HG02759 (cell line): Measurements from ENCODE around the gene BHLHE23.
A peak's percentile ranks its signal among the peaks of the same experiment; 100 is the strongest.

Experiments
- ATAC-seq: cut with Tn5 transposase; IDR thresholded peaks from one replicate; pipeline ENCODE4 v1.9.1; 2021; ENCODE audit warnings: mild to moderate bottlenecking, moderate library complexity; ENCODE audit not compliant: unreplicated experiment

The BHLHE23 gene

DNA sequence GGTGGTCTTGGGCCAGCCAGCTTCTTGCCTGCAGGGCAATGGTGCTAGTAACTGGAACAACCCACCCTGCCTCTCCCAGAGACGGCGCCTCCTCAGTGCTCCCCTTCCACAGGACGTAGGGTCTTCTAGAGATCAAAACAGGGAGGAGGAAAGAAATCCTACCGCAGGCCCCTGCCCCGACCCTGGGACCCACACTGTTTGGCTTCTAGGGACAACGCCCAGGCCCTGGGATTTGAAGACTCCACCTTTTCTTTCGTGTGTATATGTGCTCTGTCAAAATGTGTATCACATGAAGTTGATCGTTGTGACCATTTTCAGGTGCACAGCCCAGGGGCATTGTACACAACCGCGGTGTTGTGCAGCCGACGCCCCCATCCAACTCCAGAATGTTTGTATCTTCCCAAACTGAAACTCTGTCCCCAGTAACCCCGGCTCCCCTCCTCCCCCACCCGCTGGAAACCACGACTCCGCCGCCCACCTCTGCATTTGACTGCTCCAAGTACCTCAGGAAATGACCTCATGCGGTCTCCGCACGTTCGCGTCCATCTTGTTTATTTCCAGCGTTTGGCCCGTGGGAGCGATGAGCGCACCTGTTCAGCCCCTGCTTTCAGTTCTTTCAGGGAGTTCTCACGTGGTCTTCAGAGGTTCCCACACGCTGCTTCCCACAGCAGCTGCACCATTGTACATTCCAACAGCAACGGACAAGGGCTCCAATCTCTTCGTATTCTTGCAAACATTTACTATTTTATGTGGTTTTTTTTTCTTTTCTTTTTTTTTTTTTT is 3.4 kb upstream of the BHLHE23 start:
- ATAC-seq, result peak; percentile 59

DNA sequence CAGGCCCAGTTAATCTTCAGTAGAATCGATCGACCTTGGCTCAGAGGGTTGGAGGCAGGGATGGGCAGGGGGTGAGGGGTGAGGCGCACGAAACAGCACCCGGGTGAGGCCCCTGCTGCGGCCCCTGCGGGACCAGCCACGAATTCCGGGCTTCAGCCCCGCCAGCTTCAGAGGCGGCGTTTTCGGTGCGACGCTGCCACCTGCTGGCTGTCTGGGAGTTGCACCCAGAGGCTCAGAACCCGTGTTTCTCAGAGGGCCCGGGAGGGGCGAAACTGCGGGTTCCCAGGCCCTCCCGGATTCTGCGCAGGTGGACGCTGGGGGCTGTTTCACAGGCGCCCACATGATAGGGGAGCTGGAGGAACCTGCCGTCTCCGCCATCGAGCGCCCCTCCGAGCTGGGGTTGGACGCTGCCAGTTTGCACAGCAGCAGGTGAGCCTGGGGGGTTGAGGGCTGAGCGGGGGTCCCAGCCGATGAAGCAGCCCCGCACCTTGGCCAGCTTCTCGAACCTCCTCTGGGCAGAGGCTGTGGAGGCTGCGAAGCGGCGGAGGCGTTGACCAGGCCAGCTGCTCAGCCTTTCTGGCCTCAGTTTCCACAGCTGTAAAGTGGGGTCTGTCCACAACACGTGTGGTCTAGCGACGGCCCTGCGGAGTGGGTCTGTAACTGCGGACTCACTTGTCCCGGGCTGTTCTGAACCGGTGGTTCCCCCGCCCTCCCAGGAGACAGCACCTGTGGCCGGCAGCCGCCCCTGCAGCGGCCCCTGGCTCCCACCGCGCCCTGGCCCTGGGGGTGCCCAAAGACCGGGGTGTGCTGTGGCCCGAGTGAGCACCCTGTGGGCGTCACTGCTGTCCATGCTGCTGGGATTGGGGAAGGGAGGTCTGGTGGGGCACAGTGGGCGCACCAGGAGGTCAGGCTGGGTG is 2.5 kb upstream of the BHLHE23 start:
- peak; percentile 49 for ATAC-seq

DNA sequence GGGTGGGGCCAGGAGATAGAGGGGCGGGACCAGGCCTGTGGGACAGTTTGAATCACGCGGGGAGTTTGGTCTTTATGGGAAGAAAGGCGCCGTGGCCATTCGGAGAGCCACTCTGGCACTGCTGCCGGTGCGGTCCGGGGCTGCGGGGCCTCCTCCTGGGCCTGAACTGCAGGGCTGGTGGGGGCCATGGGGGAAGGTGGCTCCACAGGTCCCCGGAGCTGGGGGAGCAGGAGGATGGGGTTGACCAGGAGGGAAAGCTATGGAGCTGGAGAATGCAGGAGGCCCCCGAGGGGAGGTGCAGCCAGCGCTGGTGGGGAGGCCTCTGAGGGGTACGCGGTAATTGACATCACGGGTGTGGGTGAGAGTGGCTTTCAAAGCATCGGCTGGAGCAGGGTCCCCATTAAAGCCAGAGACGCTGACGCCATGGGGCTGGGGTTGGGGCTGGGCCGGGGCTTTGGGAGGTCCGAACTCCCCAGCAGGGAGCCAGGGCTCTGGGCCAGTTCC is 1.8 kb upstream of the BHLHE23 start:
- ATAC-seq, result no peak

DNA sequence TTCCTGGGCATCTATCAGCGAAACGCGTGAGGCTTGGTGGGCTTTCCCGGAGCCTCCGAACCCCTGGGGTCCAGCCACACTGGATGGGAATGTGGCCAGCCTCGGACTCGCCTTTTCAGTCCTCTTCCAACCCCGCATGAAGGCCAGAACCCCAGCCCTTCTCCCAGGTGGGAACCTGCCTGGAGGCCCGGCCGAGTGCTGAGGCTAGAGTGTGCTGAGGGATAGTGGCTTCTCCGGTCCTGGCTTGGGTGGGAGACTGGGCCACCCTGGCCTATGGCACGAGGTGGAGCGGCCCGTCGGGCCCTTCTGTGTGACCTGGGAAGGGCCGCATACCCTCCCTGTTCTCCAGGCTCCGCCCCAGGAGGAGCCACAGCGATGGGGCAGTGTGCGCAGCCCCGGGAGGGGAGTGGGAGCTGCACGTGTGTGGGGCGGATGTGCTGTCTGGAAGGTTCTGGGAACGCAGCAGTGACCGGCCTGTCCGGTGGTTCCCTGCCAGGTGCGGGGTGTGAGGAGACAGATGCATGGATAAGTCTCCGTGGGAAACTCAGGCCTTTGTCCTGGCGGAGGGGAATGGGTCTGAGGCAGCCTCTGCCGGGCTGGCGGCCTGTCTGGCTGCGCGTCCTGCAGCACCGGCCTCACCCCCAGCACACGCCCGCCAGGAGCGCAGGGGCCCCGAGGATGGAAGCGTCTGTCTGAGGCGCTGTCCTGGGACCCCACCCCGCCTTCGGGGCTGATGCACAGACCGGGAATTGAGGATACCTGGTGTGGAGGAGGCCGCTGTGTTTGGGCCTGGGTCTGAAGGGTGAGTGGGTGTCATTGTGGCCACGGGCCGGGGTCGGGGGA is 1.1 kb upstream of the BHLHE23 start:
- no peak for ATAC-seq

DNA sequence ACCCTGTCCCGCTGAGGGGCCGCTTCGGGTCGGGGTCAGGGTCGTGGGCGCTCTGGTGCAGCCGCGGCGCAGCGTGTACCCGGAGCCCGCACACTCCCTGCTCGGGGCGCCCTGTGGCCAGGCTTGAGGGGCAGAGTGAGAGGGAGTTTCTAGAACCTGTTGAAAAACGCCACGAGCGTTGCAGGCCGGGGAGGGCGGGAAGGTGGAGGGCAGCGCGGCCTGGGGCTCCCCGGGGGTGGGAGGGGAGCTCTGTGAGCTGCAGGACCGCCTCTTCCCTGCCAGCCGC is 539 bp upstream of the BHLHE23 start:
- ATAC-seq, result no peak

DNA sequence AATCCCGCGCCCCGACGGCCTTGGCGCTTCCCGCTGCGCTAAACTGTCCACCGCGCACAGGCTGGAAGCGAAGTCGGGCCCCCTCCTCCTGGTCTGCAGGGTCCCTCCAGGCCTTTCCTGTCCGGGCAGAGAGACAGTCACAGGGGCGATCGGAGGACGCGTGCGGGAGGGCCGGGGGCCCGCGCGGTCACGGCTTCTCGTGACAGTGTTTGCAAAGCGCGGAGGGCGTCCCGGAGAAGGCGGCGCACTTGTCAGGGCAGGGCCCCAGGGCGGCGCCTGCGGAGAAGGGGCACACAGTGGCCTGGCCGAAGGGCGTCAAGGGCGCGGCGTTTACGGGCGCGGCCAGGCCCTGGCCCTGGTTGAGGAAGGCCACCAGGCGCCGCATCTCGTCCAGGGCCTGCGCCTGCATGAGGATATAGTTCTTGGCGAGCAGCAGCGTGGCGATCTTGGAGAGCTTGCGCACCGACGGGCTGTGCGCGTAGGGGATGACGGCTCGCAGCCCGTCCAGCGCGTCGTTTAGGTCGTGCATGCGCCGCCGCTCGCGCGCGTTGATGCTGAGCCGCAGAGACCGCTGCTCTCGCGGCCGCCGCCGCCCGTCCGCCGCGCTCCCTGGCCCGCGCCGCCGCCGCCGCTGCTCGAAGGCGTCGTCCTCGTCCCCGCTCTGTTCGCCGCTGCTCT is 763 bp downstream of the BHLHE23 start:
- no peak for ATAC-seq

DNA sequence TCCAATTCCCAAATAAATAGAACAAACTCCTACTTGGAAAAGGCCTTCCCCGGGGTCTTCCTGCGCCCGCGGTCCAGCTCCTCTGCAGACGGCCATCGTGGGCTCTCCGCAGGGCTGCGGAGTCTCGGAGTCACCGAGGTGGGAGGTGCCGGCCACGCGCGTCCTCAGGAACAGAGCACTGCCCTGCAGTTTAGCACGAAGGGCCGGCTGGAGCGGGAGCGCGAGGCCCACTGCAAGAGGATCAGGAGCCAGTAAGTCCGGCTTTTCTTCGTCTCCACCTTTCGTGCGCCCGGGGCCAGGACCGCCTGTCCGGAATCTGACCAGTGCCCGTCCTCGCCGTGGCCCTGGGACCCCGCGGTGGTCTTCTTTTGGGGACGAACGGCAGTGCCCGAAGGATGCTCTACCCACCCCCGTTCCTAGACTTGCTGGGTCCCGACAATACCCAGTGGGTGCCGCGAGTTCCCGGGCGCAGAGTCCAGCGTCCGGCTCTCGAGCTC is 1.4 kb downstream of the BHLHE23 start:
- ATAC-seq, result no peak

DNA sequence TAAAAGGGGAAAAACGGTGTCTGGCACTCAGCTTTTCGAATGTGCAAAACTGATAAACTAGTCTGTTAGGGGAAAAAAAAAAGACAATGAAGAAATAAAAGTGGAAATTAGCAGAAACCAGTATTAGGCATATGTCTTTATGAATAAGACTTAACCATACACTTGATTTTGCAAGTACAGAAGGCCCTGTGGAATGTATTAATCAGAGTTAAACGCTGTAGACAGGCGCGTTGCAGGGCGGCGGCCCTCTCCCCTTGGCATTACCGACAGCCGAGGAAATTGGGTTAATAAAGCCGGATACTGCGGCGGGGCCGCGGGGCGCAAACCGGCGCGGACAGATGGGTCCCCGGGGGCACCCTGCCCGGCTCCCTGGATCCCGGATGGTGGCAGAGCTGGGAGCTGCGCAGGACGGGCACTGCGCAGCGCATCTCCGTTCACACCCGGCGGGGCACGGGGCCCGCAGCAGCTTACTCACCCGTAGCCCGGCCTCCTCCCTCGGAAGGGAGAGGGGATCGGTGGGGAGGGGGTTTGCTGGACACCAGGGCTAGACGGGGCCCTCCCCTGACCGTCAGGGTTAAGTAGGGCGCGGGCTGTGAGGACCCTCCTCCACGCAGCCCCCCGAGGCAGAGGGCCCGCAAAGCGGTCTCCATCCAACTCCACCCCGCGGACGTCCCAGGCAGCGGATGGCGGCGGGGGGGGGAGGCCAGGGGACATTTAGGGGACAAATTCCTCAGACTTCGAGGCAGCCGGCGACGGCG is 2.0 kb downstream of the BHLHE23 start:
- no peak for ATAC-seq

DNA sequence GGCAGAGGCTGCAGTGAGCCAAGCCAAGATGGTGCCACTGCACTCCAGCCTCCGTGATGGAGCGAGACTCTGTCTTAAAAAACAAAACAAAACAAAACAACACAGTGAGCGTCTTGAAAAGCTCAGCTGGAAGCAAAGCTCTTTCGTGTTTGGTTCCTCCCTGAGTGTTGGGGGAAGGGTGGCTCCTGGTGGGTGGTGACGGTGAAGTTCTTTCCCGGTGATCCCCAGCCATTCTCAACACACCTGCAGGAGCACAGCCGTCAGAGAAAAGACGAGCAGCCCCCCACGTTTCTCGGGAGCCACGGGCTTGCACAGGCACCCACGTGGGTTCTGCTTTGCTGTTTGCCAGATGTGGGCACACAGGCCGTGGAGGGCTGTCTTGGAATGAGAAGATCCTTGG is 3.2 kb downstream of the BHLHE23 start:
- no peak for ATAC-seq

DNA sequence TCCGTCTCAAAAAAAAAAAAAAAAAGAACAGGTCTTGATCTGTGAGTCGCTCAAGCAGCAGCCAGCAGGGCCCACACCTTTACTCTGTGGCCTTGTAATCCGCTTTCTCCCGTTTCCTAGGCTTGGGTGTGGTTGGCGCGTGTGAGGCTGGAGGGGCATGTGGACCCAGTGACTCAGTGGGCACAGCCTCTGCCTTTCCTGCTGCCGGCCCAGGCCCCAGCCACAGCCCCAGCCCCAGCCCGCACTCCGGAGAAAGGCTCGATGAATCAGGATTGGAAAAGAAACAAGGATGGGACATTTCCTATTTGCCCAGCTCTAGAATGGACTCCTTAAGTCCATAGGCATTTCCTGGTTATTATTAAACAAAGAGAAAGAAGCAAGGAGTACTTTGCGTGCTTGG is 4.3 kb downstream of the BHLHE23 start:
- ATAC-seq, result no peak

DNA sequence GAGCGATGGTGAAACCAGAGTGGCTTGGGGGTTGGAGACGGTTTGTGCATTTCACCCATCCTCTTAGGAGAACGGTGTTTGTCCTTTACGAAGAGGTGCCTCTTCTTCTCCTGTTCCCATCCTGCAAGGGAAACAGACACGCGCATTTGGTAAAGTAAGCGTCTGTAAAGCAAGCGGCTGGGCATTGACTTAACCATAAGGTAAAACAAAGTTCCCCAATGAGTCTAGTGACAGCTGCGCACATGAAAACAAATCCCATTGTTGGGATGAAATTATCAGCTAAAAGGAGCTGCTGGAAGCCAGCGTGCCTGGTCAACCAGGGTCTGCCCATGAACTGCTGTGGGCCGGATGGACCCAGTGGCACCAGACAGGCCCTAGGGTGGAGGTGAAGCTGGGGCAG is 5.8 kb downstream of the BHLHE23 start:
- ATAC-seq, result no peak

DNA sequence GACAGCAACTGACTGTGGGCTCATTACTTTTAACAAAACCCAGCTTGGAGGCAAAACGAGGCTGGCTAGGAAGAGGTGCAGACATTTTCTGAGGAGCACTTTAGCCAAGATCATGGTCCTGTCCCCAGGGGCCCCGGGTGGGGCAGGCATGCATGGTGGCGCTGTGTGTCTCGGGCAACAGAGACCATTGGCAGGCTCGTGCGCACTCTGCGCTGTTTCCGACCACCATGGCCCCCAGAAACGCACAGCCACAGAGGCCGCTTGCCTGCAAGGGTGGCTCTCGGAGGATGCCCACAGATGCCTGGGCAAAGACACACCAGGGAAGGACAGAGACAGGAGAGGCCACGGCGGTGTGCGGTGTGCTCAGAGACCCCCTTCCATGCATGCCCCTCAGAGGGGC is 6.7 kb downstream of the BHLHE23 start:
- ATAC-seq, result no peak

DNA sequence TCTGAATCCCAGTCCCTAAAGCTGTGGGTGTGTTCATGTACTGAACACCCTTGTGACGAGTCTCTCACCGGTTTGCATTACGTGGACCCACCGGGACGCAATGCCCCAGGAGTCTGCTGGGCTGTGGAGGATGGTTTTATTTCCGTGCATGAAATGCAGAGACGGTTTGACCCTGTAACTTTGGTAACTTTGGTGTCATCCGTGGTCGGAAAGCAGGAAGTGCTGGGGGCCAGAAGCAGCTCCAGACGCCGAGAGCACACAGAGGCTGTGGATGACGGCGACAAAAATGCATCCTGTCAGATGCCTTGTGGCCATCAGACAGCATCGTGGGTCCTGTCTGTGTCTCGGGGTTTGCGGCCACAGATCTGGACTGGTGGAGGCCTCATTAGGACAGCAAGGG is 7.2 kb downstream of the BHLHE23 start:
- ATAC-seq, result no peak

DNA sequence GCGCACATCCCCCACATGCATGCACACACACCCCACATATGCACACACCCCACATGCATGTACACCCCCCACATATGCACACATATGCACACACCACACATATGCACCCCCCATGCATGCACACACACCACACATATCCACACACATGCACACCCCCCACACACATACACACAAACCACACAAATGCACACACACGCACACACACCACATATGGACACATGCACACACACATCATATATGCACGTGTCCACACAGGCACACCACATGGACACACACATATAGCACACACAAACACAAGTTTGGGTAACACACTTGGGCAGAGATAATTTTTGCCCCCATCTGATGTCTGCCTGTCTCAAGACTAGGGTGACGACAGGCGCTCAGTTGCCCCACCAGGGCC is 8.3 kb downstream of the BHLHE23 start:
- ATAC-seq, result no peak

DNA sequence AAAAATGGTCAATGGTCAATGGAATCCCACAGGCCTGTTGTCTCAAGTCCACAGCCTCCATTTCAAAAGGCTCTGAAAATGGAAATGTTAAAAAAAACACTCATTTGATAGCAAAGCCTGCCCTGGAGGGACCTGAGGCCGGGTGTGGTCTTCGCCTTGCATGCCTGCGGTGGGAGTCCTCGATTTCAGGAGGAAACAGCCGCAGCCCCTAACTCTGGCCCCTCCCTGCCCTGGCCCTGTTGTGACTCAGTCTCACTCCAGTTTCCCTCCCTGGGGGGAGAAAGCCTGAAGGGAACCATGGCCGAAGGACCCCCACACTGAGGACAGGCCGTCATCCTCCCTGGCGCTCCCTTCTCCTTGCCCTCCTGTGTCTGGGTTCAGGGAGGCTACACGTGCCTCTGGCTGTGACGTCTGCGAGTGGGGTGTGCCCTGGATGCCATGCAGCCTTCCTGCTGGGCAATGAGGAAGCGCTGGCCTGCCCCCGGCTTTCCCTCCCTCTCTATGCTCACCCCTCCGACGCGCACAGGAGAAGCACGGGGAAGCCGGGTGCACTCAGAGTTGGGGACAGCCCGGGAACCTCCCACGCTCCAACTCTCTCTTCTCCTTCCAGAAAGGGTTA is 9.2 kb downstream of the BHLHE23 start:
- no peak for ATAC-seq

DNA sequence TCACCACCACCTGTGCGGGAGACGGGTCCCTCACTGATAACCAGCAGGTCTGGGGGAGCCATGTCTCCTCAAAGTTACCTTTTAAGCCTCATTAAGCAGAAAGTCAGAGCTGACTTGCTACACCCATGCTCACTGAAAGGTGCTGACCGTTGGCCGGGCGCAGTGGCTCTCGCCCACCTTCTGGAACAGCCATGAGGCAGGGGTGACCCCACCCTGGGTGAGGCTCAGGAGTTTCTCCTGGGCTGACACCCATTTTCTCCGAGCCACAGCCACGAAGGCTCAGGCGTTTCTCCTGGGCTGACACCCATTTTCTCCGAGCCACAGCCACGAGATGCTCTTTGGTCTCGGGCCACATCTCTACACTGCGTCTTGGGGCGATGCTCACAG is 10.2 kb downstream of the BHLHE23 start:
- no peak for ATAC-seq

DNA sequence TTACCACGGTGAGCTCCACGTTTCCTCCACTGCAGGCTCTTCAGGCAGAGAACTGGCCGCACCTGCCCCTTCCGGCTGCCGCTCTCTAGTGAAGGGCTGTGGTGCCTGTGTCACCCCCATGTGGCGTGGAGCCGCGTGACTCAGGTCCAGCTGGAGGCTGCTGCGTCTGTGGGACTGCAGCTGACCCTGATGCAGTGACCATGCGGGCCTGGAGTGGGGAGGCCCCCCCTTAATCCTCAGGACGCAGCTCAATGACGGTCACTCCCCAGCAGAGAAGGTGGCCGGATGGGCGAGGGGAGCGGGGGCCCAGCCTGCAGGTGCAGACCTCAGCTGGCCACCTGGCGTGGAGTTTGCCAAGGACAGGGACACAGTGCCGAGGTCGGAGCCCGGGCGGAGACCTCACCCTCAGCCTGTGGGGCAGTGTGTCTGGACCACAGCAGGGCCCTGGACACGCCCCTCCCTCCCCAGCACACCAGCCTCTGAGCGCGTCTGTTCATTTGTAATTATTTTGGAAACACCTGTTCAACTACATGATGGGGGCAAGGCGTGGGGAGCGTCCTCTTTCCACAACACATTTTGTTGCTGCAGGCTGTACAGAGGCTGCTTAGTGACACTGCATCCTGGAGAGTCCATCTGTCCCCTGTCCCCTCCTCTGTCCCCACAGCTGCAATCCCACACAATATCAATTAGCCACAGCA is 10.7 kb downstream of the BHLHE23 start:
- ATAC-seq, result no peak

DNA sequence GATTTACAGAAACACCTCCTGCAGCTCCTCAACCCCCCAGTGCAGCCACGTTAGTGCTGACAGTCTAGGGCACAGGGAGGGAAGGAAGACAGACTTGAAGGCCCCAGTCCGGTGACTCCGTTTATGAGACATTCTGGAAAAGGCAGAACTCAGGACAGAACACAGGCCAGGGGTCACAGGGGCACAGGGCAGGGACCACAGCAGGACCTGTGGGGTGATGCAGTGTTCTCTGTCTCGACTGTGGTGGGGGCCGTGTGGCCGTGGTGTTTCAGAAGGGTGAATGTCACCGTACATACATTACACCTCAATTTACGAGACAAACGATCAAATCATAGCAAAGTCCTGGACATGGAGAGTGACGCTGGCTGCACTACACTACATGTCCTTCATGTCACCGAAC is 11.3 kb downstream of the BHLHE23 start:
- no peak for ATAC-seq

DNA sequence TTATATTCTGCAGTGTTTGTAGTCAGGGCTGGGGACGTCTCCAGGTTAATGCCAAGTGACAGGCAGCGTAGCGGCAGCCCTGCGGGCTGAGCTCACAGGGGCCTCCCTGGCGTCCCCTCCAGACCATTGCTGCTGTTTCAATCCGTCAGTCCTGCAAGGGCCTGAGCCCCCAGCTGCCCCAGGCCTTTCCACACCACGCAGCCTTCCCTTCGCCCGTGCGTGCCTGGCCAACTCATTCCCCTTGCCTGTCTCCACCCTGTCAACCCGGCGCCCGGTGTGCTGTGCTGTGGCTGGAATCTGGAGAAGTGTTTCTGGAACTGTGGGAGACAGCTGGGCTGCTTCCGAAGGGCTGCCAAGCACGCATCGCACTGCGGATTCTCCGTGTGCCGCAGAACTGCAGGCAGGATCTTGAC is 11.9 kb downstream of the BHLHE23 start:
- ATAC-seq, result no peak
